SKM-1 (cell line): ENCODE results near the gene NIPSNAP2.
"Not testable (repeated sequence)": the region's sequence is repeated elsewhere in the genome, so short reads cannot be mapped to it uniquely, and the experiment has no call there.

Source experiments
- DNase-seq: peaks from one replicate; lab custom pipeline; 2025; ENCODE audit not compliant: unreplicated experiment; lab: John Stamatoyannopoulos, UW

Gene NIPSNAP2

GRCh38 chr7:56046721-56047445 lies 82.5 kb downstream of the NIPSNAP2 start:
- DNase-seq = no peak

GRCh38 chr7:56047446-56048116 lies 83.2 kb downstream of the NIPSNAP2 start:
- not testable (repeated sequence) for DNase-seq

DNA sequence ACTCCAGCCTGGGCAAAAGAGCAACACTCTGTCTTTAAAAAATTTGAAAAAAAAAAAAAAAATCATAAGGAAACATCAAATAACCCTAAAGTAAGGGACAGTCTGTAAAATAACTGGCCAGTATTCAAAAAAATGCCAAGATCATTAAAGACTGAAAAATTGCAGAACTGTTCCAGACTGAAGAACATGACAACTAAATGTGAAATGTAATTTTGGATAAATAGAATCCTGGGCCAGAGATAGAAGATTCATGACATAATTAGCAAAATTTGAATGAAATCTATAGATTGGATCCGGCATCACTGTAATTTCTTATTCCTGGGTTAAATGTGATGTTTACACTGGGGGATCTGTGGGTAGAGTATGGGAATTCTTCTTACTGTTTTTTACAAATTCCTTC lies 83.9 kb downstream of the NIPSNAP2 start:
- no peak for DNase-seq

DNA sequence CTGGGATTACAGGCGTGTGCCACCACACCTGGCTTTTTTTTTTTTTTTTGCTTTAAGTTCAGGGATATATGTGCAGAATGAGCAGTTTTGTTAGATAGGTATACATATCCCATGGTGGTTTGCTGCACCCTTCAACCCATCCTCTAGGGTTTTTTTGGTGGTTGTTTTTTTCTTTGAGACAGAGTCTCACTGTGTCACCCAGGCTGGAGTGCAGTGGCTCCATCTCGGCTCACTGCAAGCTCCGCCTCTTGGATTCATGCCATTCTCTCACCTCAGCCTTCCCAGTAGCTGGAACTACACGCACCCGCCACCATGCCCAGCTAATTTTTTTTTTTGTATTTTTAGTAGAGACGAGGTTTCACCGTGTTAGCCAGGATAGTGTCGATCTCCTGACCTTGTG lies 84.4 kb downstream of the NIPSNAP2 start:
- DNase-seq = not testable (repeated sequence)
